HCT116 (cell line): ENCODE results near the gene RMDN2. TPM values are rescaled to one million over a fixed set of nuclear protein-coding genes. Genes with fewer than 3 reads are reported as not detected.

Experiments
- ATAC-seq: fragments of 200-7000 bp; cut with Tn5 transposase; 2 replicates; pipeline ENCODE4 v1.9.1; 2020; ENCODE audit warnings: mild to moderate bottlenecking, moderate library complexity
- BruUV-seq: library from RNA; stranded (reverse); fragments of 400-500 nt; replicated peaks from 2 replicates; lab custom pipeline; 2021; lab: Mats Ljungman, UMichigan
- CTCF ChIA-PET: fragments of 300-600 bp; sonication (Branson Sonifier 250); formaldehyde crosslinking; loops from one replicate; lab custom pipeline; 2021; ENCODE audit warnings: antibody characterized with exemption; lab: Charles Lee
- POLR2A ChIA-PET: fragments of 300-600, 350-600 bp; sonication (Branson Sonifier 250); formaldehyde crosslinking; loops from one replicate; lab custom pipeline; 2021; ENCODE audit warnings: antibody characterized with exemption; lab: Charles Lee
- RAD21 ChIA-PET, 2 experiments: fragments of 300-600 bp; sonication (Branson Sonifier 250); formaldehyde crosslinking; loops; one replicate each; lab custom pipeline; 2023; ENCODE audit warnings: low total read pairs in 2 of 2; ENCODE audit not compliant: uncharacterized antibody in 2 of 2, unreplicated experiment in 2 of 2, low non-redundant PET in 1 of 2; lab: Charles Lee
- DNase-seq: peaks from one replicate; pipeline ENCODE4 v3.0.0-alpha.2; 2010; ENCODE audit warnings: low read depth, low spot score
- H2AFZ ChIP-seq: fragments of 200-600 bp; shearing (Covaris generic), sonication (generic); 2 replicates; pipeline ENCODE4 v1.6.1; 2017; ENCODE audit warnings: low read depth, mixed run types, mixed read lengths, antibody characterized with exemption, low read length; ENCODE audit not compliant: poor library complexity, severe bottlenecking
- H3K27ac ChIP-seq: 2 replicates; pipeline ENCODE4 v1.5.1; 2012; ENCODE audit warnings: low read depth, low read length
- H3K27me3 ChIP-seq: fragments of 200-600 bp; sonication (generic); 2 replicates; pipeline ENCODE4 v1.6.1; 2016; ENCODE audit warnings: mixed run types, low read length, mixed read lengths; ENCODE audit not compliant: insufficient read depth
- H3K36me3 ChIP-seq, 2 experiments: fragments of 200-500 bp in 1 of 2; fragments of 200-600 bp in 1 of 2; sonication (Bioruptor generic) in 1 of 2; sonication (generic) in 1 of 2; 2 replicates each; pipeline versions ENCODE4 v1.5.1 to v1.6.1; 2014 to 2016; ENCODE audit warnings: low read length in 2 of 2, inconsistent platforms in 1 of 2, mixed read lengths in 1 of 2, mixed run types in 1 of 2; ENCODE audit not compliant: insufficient read depth in 2 of 2, control insufficient read depth in 1 of 2
- H3K4me1 ChIP-seq, 2 experiments: fragments of 200-600 bp in 1 of 2; sonication (generic) in 1 of 2; 2 replicates each; pipeline versions ENCODE4 v1.5.1 to v1.6.1; 2012 to 2017; ENCODE audit warnings: low read length in 2 of 2, inconsistent platforms in 1 of 2, mild to moderate bottlenecking in 1 of 2, mixed read lengths in 1 of 2, mixed run types in 1 of 2, moderate library complexity in 1 of 2; ENCODE audit not compliant: insufficient read depth in 2 of 2, control insufficient read depth in 1 of 2
- H3K4me2 ChIP-seq: fragments of 200-600 bp; sonication (generic); 2 replicates; pipeline ENCODE4 v1.6.1; 2017; ENCODE audit warnings: mixed run types, low read length, mixed read lengths
- H3K4me3 ChIP-seq, 2 experiments: fragments of 200-600 bp in 1 of 2; sonication (generic) in 1 of 2; replicated peaks in 1 of 2; 2 replicates each; pipeline ENCODE4 v1.5.1; 2011 to 2016; ENCODE audit warnings: low read length in 2 of 2, control low read depth in 1 of 2, low read depth in 1 of 2, mild to moderate bottlenecking in 1 of 2, mixed read lengths in 1 of 2, mixed run types in 1 of 2
- H3K79me2 ChIP-seq: fragments of 200-600 bp; sonication (generic); 2 replicates; pipeline ENCODE4 v1.6.1; 2017; ENCODE audit warnings: mild to moderate bottlenecking, mixed run types, low read length, moderate library complexity, mixed read lengths; ENCODE audit not compliant: insufficient read depth
- H3K9ac ChIP-seq: fragments of 200-600 bp; sonication (generic); 2 replicates; pipeline ENCODE4 v1.6.1; 2016; ENCODE audit warnings: low read length, mixed read lengths
- H3K9me2 ChIP-seq: fragments of 200-600 bp; sonication (generic), shearing (Covaris generic); 2 replicates; pipeline ENCODE4 v1.6.1; 2017; ENCODE audit warnings: mixed run types, mild to moderate bottlenecking, moderate library complexity; ENCODE audit not compliant: insufficient read depth
- H3K9me3 ChIP-seq, 2 experiments: fragments of 200-500 bp in 1 of 2; fragments of 200-600 bp in 1 of 2; sonication (Bioruptor generic) in 1 of 2; sonication (generic) in 1 of 2; 2 replicates each; pipeline ENCODE4 v1.6.1; 2014 to 2017; ENCODE audit warnings: low read length in 2 of 2, mixed read lengths in 2 of 2, inconsistent platforms in 1 of 2, low read depth in 1 of 2, mild to moderate bottlenecking in 1 of 2, mixed run types in 1 of 2, moderate library complexity in 1 of 2; ENCODE audit not compliant: control insufficient read depth in 1 of 2, insufficient read depth in 1 of 2
- H4K20me1 ChIP-seq: fragments of 200-600 bp; sonication (generic), shearing (Covaris generic); 2 replicates; pipeline ENCODE4 v1.6.1; 2017; ENCODE audit warnings: mixed run types, mild to moderate bottlenecking, moderate library complexity; ENCODE audit not compliant: insufficient read depth
- CBX3 ChIP-seq: IDR thresholded peaks from 2 replicates; pipeline ENCODE4 v1.6.1; 2012; ENCODE audit warnings: low read depth
- CEBPB ChIP-seq: IDR thresholded peaks from 2 replicates; pipeline ENCODE4 v1.6.1; 2012; ENCODE audit warnings: low read depth
- EGR1 ChIP-seq: IDR thresholded peaks from 2 replicates; pipeline ENCODE4 v1.6.1; 2012; ENCODE audit warnings: low read depth
- ELF1 ChIP-seq: IDR thresholded peaks from 2 replicates; pipeline ENCODE4 v1.6.1; 2012; ENCODE audit warnings: low read depth, borderline replicate concordance
- FOSL1 ChIP-seq: IDR thresholded peaks from 2 replicates; pipeline ENCODE4 v1.6.1; 2012; ENCODE audit warnings: low read depth
- JUND ChIP-seq: IDR thresholded peaks from 2 replicates; pipeline ENCODE4 v1.6.1; 2012
- POLR2A ChIP-seq: IDR thresholded peaks from 2 replicates; pipeline ENCODE4 v1.7.0; 2011; ENCODE audit warnings: borderline replicate concordance; ENCODE audit not compliant: insufficient read depth, insufficient read length; ENCODE audit errors: extremely low read depth
- POLR2AphosphoS5 ChIP-seq: IDR thresholded peaks from 2 replicates; pipeline ENCODE4 v1.6.1; 2011; ENCODE audit warnings: mild to moderate bottlenecking, low read depth, low read length, moderate library complexity
- RAD21 ChIP-seq: IDR thresholded peaks from 2 replicates; pipeline ENCODE4 v1.6.1; 2012; ENCODE audit warnings: low read depth, mild to moderate bottlenecking
- SIN3A ChIP-seq: IDR thresholded peaks from 2 replicates; pipeline ENCODE4 v1.6.1; 2012; ENCODE audit warnings: low read depth
- SRF ChIP-seq: IDR thresholded peaks from 2 replicates; pipeline ENCODE4 v1.6.1; 2012; ENCODE audit warnings: low read depth
- TCF7L2 ChIP-seq: IDR thresholded peaks from 2 replicates; pipeline ENCODE4 v1.7.0; 2011; ENCODE audit warnings: borderline replicate concordance, inconsistent platforms; ENCODE audit not compliant: insufficient read depth, insufficient read length; ENCODE audit errors: extremely low read depth
- ZFX ChIP-seq: fragments of 450-650 bp; IDR thresholded peaks from 2 replicates; pipeline ENCODE4 v1.6.1; 2017
- ZNF274 ChIP-seq: fragments of 200-500 bp; sonication (Bioruptor generic); IDR thresholded peaks from 2 replicates; pipeline ENCODE4 v1.6.1; 2014; ENCODE audit warnings: mild to moderate bottlenecking, low read depth, low read length, inconsistent platforms
- intact Hi-C: fragments of 100-400 bp; cut with micrococcal nuclease; formaldehyde crosslinking; loops from 2 replicates; pipeline ENCODE4 v1.10.0; 2022
- total RNA-seq: library from RNA; stranded (reverse); gene quantifications from one replicate; pipeline ENCODE4 v1.2.1, GENCODE V29; 2021; ENCODE audit not compliant: unreplicated experiment
- TF ChIP-seq, protein P1 (sequence below), 3 experiments: fragments of 200-600 bp in 1 of 3; sonication (generic) in 1 of 3; IDR thresholded peaks in 2 of 3; conservative IDR thresholded peaks in 1 of 3; 2 replicates each; pipeline ENCODE4 v1.5.1; 2012 to 2017; ENCODE audit warnings: low read depth in 2 of 3, low read length in 2 of 3, antibody characterized with exemption in 1 of 3, borderline replicate concordance in 1 of 3, control low read depth in 1 of 3, mild to moderate bottlenecking in 1 of 3, mixed read lengths in 1 of 3, mixed run types in 1 of 3, moderate library complexity in 1 of 3; ENCODE audit not compliant: insufficient read depth in 1 of 3
- TF ChIP-seq, protein P2 (sequence below): IDR thresholded peaks from 2 replicates; pipeline ENCODE4 v1.6.1; 2011; ENCODE audit warnings: mild to moderate bottlenecking, low read length, moderate library complexity; ENCODE audit not compliant: insufficient replicate concordance; ENCODE audit errors: extremely low read depth
- TF ChIP-seq, protein P3 (sequence below): IDR thresholded peaks from 2 replicates; pipeline ENCODE4 v1.6.1; 2012; ENCODE audit warnings: low read depth

RMDN2 gene
- total RNA-seq, 1 experiment from 2014 or later = 4.5 TPM

DNA sequence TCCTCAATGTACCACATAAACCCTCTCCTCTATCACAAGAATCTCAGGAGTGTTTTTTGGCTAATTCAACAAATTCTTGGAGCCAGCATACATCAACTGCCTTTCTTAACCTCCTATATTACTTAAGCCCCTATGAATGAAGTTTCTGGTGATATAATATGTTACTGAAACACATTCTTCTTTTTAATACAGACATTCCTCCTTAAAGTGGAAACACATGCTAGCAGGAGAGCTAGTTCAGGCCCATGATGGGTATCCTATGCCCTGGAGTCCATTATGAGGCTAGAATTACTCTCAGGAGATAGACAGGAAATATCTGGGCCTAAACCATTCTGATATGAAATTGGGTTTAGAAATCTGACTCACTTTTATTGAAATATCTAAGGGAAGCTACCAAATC lies 26.6 kb upstream of the RMDN2 start (continued):
- TF ChIP-seq, protein P1, sequence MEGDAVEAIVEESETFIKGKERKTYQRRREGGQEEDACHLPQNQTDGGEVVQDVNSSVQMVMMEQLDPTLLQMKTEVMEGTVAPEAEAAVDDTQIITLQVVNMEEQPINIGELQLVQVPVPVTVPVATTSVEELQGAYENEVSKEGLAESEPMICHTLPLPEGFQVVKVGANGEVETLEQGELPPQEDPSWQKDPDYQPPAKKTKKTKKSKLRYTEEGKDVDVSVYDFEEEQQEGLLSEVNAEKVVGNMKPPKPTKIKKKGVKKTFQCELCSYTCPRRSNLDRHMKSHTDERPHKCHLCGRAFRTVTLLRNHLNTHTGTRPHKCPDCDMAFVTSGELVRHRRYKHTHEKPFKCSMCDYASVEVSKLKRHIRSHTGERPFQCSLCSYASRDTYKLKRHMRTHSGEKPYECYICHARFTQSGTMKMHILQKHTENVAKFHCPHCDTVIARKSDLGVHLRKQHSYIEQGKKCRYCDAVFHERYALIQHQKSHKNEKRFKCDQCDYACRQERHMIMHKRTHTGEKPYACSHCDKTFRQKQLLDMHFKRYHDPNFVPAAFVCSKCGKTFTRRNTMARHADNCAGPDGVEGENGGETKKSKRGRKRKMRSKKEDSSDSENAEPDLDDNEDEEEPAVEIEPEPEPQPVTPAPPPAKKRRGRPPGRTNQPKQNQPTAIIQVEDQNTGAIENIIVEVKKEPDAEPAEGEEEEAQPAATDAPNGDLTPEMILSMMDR (IDR thresholded peaks at IDR 0.05 in 2 of 3, conservative IDR thresholded peaks at IDR 0.05 in 1 of 3; ENCODE audit: borderline replicate concordance in 1 of 3, insufficient read depth in 1 of 3, low read depth in 2 of 3, low read length in 2 of 3) = no peak
- TF ChIP-seq SRF = no peak

DNA sequence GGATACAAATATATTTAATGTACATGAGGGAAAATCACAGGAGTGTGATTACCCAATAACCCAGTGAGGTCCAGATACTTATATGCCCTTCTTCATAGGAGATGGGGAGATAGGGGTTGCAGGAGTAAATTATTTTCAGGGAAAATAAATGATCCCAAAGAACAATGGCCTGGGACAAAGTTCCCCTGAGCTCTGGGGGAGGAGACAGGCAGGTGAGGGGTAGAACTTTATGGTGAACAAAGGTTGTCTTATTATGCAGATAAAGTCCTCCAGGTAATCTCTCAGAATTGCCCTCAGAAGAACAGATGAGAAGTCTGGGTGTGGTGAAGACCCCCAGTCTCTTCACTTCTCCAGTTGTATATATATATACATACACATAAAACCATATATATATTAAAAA lies 22.1 kb upstream of the RMDN2 start:
- no TSS peak for BruUV-seq
- intact Hi-C loops = no loop called here

More for the DNA sequence above, 22.1 kb upstream of the RMDN2 start:
- no peaks in the 10 kb centered on the region for H3K79me2 ChIP-seq
- H3K9me3 ChIP-seq = no peaks in the 10 kb centered on the region
- H3K4me2 ChIP-seq = no peak overlapping the region
- H3K36me3 ChIP-seq = no peaks in the 10 kb centered on the region
- no peak overlapping the region for H3K4me3 ChIP-seq
- no peaks in the 10 kb centered on the region for H3K27me3 ChIP-seq
- no peaks in the 10 kb centered on the region for H3K4me1 ChIP-seq
- ChIA-PET CTCF (no interaction called here), POLR2A (no interaction called here), RAD21 (no interaction called here)
- TF ChIP-seq ELF1 = no peak
- TF ChIP-seq POLR2AphosphoS5 = no peak
- no peak for TF ChIP-seq SIN3A
- TF ChIP-seq POLR2A = no peak
- TF ChIP-seq CBX3 = no peak
- TF ChIP-seq, protein P2, sequence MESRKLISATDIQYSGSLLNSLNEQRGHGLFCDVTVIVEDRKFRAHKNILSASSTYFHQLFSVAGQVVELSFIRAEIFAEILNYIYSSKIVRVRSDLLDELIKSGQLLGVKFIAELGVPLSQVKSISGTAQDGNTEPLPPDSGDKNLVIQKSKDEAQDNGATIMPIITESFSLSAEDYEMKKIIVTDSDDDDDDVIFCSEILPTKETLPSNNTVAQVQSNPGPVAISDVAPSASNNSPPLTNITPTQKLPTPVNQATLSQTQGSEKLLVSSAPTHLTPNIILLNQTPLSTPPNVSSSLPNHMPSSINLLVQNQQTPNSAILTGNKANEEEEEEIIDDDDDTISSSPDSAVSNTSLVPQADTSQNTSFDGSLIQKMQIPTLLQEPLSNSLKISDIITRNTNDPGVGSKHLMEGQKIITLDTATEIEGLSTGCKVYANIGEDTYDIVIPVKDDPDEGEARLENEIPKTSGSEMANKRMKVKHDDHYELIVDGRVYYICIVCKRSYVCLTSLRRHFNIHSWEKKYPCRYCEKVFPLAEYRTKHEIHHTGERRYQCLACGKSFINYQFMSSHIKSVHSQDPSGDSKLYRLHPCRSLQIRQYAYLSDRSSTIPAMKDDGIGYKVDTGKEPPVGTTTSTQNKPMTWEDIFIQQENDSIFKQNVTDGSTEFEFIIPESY = no peak
- TF ChIP-seq ZFX = no peak
- no peak for TF ChIP-seq RAD21
- TF ChIP-seq ZNF274 = no peak
- TF ChIP-seq TCF7L2 = no peak
- TF ChIP-seq SRF = no peak
- TF ChIP-seq, protein P3, sequence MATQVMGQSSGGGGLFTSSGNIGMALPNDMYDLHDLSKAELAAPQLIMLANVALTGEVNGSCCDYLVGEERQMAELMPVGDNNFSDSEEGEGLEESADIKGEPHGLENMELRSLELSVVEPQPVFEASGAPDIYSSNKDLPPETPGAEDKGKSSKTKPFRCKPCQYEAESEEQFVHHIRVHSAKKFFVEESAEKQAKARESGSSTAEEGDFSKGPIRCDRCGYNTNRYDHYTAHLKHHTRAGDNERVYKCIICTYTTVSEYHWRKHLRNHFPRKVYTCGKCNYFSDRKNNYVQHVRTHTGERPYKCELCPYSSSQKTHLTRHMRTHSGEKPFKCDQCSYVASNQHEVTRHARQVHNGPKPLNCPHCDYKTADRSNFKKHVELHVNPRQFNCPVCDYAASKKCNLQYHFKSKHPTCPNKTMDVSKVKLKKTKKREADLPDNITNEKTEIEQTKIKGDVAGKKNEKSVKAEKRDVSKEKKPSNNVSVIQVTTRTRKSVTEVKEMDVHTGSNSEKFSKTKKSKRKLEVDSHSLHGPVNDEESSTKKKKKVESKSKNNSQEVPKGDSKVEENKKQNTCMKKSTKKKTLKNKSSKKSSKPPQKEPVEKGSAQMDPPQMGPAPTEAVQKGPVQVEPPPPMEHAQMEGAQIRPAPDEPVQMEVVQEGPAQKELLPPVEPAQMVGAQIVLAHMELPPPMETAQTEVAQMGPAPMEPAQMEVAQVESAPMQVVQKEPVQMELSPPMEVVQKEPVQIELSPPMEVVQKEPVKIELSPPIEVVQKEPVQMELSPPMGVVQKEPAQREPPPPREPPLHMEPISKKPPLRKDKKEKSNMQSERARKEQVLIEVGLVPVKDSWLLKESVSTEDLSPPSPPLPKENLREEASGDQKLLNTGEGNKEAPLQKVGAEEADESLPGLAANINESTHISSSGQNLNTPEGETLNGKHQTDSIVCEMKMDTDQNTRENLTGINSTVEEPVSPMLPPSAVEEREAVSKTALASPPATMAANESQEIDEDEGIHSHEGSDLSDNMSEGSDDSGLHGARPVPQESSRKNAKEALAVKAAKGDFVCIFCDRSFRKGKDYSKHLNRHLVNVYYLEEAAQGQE = no peak
- no peak for TF ChIP-seq CEBPB
- TF ChIP-seq JUND = no peak
- no peak for TF ChIP-seq EGR1
- no peak for TF ChIP-seq FOSL1
- no peaks in the 10 kb centered on the region for H3K9me2 ChIP-seq
- no peaks in the 10 kb centered on the region for H4K20me1 ChIP-seq
- no peak overlapping the region for H3K9ac ChIP-seq
- no peak for ATAC-seq
- no peak for DNase-seq
- H2AFZ ChIP-seq = no peak overlapping the region
- no peak overlapping the region for H3K27ac ChIP-seq
